H7 (cell line): ENCODE data around the gene SFT2D3. TPM values are rescaled to one million over a fixed set of nuclear protein-coding genes. Genes with fewer than 3 reads are reported as not detected.

Source experiments
- DNase-seq: peaks from one replicate; pipeline ENCODE4 v3.0.0; 2012
- H3K27me3 ChIP-seq: 2 replicates; pipeline ENCODE4 v1.6.0; 2011; ENCODE audit warnings: mild to moderate bottlenecking, low read length; ENCODE audit not compliant: control insufficient read depth, insufficient read depth
- H3K36me3 ChIP-seq: replicated peaks from 2 replicates; pipeline ENCODE4 v1.5.1; 2011; ENCODE audit warnings: low read length; ENCODE audit not compliant: control insufficient read depth, insufficient read depth
- H3K4me3 ChIP-seq: 2 replicates; pipeline ENCODE4 v1.5.1; 2011; ENCODE audit warnings: low read depth, mild to moderate bottlenecking, control low read depth, low read length, moderate library complexity; ENCODE audit not compliant: insufficient read depth
- total RNA-seq: library from RNA; depleted of rRNA; stranded (reverse); fragments of >200 nt; shearing (Covaris generic); gene quantifications from 2 replicates; pipeline ENCODE4 v1.2.3, GENCODE V29; 2014

Gene SFT2D3
- total RNA-seq, 1 experiment from 2014 or later: 10.5 TPM

DNA sequence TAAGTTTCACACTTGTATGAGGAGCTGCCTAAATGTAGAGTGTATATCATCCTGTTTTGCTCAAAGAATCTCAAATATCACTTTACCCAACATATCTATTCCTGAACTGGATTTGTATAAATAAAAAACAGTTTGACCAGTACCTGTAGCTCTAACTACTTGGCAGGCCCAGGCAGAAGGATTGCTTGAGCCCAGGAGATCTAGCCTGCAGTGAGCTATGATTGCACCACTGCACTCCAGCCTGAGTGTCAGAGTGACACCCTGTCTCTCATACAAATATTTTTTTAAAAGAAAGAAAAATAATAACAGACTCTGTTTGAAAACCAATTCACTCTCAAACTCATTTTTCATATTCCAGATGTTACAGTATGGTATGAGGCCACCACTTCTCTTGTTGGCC is 18.2 kb upstream of the SFT2D3 start:
- no peaks in the 10 kb centered on the region for H3K27me3 ChIP-seq
- H3K36me3 ChIP-seq: no peaks in the 10 kb centered on the region
- no peak for DNase-seq
- no peak overlapping the region for H3K4me3 ChIP-seq

DNA sequence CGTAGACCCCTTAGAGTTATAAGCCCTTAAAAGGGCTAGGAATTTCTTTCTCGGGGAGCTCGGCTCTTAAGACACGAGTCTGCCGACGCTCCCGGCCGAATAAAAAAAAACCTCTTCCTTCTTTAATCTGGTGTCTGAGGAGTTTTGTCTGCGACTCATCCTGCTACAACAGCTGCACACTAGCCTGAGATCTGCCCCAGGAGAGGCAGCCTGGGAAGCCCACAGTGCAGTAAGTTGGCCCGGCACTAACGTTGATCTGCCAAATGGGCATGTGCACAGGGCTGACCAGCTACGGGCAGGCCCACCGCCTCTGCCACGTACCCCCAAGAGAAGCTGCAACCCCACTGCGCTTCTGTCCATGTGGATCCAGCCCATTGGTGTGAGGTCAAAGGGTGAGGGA is 17.5 kb upstream of the SFT2D3 start:
- H3K4me3 ChIP-seq: no peak overlapping the region
- no peak for DNase-seq
- H3K27me3 ChIP-seq: no peaks in the 10 kb centered on the region
- H3K36me3 ChIP-seq: no peaks in the 10 kb centered on the region

DNA sequence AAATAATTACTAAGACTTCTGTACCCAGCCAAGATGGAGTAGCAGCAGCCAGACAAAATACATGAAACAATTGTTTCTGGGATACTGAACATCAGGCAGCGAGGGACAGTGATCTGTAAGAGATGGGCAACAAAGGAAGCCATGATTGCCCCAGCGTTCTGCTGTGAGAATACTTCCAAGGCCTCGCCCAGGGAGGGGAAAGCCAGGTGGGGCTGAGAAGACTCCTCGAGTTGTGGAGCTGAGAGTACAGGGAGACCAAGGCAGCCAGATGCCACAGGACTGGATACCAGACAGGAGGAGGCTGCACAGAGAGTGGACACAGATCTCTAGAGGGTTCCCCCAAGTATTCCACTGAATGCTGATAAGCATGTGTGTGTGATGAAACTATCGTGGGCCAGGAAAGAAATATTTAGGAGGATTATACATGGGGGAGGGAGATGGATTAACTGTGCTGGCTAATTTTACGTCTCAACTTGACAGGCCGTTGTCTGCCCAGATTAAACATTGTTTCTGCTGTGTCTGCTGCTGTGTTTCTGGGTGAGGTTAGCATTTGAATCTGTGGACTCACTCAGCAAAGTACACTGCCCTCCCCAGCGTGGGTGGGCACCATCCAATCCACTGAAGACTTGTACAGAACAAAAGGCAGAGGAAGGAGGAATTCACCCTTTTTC is 15.8 kb upstream of the SFT2D3 start:
- Histone ChIP-seq H3K27me3 (no peaks in the 10 kb centered on the region), H3K36me3 (no peaks in the 10 kb centered on the region), H3K4me3 (no peak overlapping the region)
- DNase-seq: no peak

DNA sequence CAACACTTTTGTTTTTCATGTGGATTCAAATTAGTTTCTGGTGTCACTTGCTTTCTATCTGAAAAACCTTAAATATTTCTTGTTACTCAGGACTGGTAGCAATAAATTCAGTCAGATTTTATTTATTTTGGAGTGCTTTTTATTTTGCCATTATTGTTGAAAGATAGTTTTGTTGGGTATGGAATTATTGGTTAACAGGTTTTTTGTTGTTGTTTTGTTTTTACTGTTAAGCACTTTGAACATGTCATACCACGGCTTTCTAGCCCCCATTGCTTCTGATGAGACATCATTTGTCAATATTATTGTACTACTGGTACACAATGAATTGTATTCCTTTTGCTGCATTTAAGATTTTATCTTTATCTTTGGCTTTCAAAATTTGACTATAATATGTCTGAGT is 12.9 kb upstream of the SFT2D3 start:
- Histone ChIP-seq H3K36me3 (no peaks in the 10 kb centered on the region), H3K27me3 (no peaks in the 10 kb centered on the region)

DNA sequence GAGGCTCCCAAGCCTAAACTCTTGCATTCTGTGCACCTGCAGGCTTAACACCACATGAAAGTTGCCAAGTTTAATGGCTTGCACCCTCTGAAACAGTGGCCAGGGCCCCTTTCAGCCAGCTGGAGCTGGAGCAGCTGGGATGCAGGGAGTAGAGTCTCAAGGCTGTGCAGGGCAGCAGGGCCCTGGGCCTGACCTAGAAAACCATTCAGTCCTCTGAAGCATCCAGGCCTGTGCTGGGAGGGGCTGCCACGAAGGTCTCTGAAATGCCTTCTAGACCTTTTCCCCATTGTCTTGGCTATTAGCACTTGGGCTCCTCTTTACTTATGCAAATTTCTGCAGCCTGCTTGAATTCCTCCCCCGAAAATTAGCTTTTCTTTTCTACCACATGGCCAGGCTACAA is 10.6 kb upstream of the SFT2D3 start:
- Histone ChIP-seq H3K27me3 (no peaks in the 10 kb centered on the region), H3K4me3 (no peak overlapping the region), H3K36me3 (no peaks in the 10 kb centered on the region)
- no peak for DNase-seq

More for the DNA sequence above, 12.9 kb upstream of the SFT2D3 start:
- H3K4me3 ChIP-seq: no peak overlapping the region
- DNase-seq: no peak

DNA sequence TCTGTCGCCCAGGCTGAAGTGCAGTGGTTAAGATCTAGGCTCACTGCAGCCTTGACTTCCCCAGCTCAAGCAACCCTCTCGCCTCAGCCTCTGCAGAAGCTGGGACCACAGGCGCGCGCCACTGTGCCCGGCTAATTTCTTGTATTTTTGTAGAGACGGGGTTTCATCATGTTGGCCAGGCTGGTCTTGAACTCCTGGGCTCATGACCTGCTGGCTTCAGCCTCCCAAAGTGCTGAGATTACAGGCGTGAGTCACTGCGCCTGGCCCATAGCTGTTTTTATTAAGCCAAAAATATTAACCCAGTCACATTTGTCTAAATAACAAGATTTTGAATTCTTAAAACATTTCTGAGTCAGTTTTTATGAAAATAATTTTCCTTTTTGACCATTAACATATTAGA is 6.3 kb upstream of the SFT2D3 start:
- Histone ChIP-seq H3K4me3 (no peak overlapping the region), H3K27me3 (no peaks in the 10 kb centered on the region), H3K36me3 (no peaks in the 10 kb centered on the region)
- no peak for DNase-seq

DNA sequence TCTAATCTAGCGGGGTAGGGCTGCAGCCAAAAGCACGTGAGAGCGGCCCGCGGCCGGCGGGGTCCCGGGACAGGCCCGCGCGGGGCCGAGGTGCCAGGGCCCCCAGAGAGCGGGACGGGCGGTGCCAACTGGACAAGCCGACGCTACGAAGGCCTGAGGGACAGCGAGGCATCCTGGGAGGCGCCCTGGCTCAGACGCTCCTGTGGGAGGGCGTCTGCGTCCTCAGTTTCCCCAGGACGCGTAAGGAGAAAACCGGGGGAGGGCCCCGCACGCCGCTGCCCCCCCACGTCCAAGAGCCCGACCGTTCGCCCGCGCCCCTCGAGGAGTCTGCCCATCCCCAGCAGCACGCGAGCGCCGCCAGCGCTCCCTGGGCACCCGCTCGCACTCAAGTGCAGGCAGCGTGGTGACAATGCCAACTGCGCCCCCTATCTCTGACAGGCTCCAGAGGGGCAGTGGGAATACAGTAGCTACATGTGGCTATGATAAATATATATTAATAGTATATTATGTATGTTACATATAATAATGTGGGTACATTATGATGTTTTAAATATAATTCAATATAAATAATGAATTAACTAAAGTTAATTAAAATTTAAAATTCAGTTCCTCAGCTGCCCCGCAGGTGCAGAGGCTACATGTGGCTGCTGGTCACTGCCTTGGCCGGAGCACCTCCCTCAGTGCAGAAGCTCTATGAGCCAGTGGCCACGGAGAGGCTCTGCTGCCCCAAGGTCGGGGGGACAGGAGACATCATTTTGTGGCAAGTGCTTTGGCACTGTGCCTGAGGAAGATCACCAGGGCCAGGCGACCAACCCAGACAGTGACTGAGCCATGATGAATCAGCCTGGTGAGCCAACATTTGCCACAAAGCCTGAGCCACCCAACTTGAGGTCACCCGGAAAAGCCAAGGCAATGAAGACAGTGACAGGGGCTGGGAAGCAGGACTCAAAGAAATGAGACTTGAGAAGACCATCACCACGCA is 5.5 kb upstream of the SFT2D3 start:
- DNase-seq: peak; percentile 92
- no peak overlapping the region; the same call in 1 of the 2 replicates for H3K4me3 ChIP-seq
- H3K36me3 ChIP-seq: no peaks in the 10 kb centered on the region
- no peaks in the 10 kb centered on the region for H3K27me3 ChIP-seq

DNA sequence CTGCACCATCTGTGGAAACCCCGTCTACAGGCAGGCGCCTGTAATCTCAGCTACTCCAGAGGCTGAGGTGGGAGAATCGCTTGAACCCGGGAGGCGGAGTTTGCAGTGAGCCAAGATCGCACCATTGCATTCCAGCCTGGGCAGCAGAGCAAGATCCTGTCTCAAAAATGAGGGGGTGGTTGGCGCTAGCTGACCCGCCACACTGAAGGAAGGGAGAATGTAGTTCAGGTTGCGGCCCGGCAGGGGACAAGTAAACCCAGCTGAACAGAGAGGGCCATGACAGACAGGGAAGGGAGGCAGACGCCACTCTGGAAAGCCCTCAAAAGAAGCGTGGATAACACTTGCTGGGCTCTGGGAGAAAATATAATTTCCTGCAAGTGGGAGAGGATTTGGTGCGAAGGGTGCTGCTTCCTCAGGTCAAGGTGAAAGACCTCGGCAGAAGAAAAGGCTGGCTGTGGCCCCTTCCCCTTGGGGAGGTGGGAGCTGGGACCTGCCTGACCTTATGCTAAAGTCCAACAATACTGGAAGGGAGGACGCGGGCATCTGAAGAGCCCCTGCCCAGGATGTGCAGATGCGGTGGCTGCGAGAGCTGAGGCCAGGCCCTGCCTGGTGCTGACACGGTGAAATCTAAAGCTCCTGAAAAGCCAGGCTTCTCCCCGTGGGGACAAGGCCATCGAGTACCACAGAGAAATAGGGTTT is 3.7 kb upstream of the SFT2D3 start:
- no peaks in the 10 kb centered on the region for H3K36me3 ChIP-seq
- H3K27me3 ChIP-seq: no peaks in the 10 kb centered on the region
- DNase-seq: no peak
- no peak overlapping the region for H3K4me3 ChIP-seq

DNA sequence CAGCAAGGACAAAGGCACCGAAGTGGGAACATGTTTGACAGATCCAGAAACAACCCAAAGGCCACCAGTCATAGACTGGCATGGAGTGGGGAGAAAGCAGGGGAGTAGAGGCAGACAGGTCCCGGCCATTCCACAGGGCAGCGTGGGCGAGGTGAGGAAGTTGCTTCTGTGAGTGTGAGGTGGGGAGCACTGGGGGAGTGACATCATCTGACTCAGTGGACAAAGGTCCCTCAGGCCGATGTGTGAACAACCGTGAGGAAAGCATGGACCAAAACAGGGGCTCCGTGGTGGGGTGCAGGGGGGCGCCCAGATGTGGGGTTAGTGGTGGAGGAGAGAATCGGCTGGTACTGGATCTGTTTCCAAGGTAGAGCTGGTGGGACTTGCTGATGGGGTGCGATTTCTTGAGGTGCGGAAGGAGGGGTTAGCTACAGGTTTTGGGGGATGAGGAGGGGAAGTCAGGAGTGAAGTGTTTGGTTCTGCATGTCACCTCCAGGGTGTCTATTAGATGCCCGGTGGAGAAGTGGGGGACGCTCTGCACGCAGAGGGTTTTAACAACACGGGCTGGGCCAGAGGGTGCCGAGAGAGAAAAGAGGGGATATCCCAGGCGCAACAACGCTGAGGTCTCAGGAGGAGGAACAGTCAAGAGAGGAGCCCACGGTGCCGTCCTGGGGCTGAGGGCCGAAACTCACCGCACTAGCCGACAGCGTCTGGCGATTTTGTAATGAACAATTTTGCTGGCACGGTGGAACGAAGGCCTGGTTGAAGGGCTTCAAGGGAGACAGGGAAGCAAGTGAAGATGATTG is 2.5 kb upstream of the SFT2D3 start:
- no peaks in the 10 kb centered on the region for H3K27me3 ChIP-seq
- no peak for DNase-seq
- H3K4me3 ChIP-seq: no peak overlapping the region
- H3K36me3 ChIP-seq: no peaks in the 10 kb centered on the region

DNA sequence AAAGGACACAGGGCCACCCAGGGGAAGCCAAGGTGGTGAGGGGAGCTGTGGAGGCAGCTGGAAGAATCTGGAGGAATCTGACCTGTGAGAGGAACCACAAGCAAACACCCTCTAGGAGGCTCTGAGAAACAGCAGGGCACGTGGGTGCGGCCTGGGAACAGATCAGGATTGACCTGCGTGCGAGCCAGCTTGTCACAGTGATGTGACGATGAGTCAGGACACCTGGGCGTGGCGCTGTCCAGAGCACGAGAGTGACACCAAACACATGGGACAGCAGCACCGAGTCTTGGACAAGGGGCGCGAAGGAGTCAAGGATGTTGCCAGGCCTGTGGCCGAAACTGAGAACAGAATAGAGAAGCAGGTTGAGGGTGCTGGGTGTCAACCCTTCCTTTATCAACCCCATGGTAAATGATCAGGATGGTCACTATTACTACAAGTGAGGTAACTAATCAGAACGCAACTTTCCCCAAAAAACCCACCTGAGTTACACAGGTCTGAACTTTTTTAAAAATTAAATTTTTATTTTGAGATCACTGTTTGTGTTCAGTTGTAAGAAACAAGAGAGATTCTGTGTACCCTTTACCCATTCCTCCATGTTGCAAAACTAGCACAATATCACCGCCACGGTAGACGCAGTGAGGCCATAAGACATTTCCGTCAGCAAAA is 637 bp upstream of the SFT2D3 start:
- Histone ChIP-seq H3K4me3 (peak overlapping the region; percentile 69), H3K27me3 (no peaks in the 10 kb centered on the region), H3K36me3 (no peaks in the 10 kb centered on the region)
- DNase-seq: peak; percentile 74

DNA sequence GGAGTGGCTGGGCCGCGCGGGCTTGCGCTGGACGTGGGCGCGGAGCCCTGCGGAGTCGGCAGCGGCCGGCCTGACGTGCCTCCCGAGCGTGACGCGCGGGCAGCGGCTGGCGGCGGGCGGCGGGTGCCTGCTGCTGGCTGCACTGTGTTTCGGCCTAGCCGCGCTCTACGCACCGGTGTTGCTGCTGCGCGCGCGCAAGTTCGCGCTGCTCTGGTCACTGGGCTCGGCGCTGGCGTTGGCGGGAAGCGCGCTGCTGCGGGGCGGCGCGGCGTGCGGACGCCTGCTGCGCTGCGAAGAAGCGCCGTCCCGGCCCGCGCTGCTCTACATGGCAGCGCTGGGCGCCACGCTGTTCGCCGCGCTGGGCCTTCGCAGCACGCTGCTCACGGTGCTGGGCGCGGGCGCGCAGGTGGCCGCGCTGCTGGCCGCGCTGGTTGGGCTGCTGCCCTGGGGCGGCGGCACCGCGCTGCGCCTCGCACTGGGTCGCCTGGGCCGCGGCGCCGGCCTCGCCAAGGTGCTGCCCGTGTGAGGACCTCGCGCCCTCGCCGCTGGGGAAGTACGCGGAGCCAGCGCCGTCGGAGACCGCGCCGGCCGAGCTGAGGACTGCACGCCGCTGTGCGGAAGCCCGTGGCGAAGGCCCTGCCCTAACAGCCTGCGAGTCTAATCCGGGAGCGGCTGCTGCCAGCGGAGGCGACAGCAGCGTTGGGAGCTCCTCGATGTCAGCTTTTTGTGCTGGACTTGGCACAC is 526 bp downstream of the SFT2D3 start:
- DNase-seq: peak; percentile 90
- H3K4me3 ChIP-seq: peak overlapping the region; percentile 69
- no peaks in the 10 kb centered on the region for H3K27me3 ChIP-seq

DNA sequence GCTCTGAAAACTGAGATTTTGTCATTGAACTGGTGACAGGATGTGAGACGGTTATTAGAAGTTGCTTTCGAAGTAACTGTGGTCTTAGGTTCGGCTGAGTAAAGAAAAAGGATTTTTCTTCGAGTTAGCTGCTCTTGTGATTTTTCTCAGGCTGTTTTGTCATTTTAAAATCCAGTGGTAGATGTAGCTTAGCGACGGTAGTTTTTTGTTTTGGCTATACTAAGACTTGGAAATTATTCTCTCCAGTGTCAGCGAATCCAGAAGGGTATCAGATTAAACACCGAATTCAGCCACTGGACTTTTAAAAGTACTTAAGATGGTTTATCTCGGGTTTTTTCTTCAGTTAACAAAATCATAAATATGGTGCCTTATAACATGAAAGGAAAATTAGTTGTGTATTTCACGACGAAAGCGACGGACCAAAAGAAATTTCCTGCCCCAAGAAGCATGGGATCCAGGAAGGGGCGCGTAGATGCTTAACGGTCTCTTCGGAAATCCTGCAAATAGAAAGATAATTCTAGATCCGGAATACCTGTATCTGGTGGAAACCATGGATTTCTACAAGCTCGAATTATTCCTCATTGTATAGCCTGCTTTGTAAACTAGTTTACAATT is 1.2 kb downstream of the SFT2D3 start:
- DNase-seq: peak; percentile 39
- H3K4me3 ChIP-seq: peak overlapping the region; percentile 69
- H3K36me3 ChIP-seq: peaks cover 8% of the 10 kb centered on the region
- no peaks in the 10 kb centered on the region for H3K27me3 ChIP-seq

More for the DNA sequence above, 526 bp downstream of the SFT2D3 start:
- H3K36me3 ChIP-seq: peaks cover 5% of the 10 kb centered on the region

DNA sequence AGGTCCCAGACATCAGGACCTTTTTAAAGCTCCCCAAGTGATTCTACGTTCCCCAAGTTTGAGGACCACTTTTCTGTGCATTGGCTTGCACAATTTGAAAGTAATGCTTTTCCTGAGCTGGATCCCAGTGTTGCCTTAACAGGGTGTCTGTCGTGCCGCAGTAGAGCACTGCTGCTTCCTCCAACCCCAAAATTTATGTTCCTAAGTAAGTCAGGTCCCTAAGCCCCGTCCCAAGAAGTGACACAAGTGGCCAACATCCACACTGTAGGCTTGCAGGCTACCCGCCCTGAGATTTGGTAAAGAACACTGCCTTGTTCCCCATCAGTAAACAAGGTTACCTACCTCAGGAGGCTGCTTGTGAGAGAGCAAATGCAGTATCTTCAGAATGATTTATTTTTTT is 2.0 kb downstream of the SFT2D3 start:
- Histone ChIP-seq H3K36me3 (peaks cover 14% of the 10 kb centered on the region), H3K4me3 (no peak overlapping the region), H3K27me3 (no peaks in the 10 kb centered on the region)
- no peak for DNase-seq
